Activated naive CD8-positive, alpha-beta T cell treated with anti-CD3 and anti-CD28 coated beads, Interleukin-2, amount 10 ng/mL, durations not matched to agents 7 days and 5 days (primary cell): ENCODE results near the gene PLPPR1. TPM values are rescaled to one million over a fixed set of nuclear protein-coding genes. Genes with fewer than 3 reads are reported as not detected.
"Not testable (repeated sequence)": the region's sequence is repeated elsewhere in the genome, so short reads cannot be mapped to it uniquely, and the experiment has no call there.

Source experiments
- ATAC-seq: fragments of 150-1000 bp; cut with Tn5 transposase; one replicate; pipeline ENCODE4 v1.10.0; 2021; ENCODE audit warnings: low read depth, moderate library complexity
- POLR2A ChIA-PET: fragments of 350-600 bp; sonication (Branson Sonifier 250); formaldehyde crosslinking; loops from one replicate; lab custom pipeline; 2021; ENCODE audit warnings: antibody characterized with exemption; lab: Charles Lee
- DNase-seq: peaks from one replicate; pipeline ENCODE4 v3.0.0; 2021
- H3K27ac Mint-ChIP-seq: one replicate; pipeline ENCODE4 v1.8.0; 2022; ENCODE audit warnings: mild to moderate bottlenecking, mixed read lengths
- H3K27me3 Mint-ChIP-seq: one replicate; pipeline ENCODE4 v1.8.0; 2022; ENCODE audit warnings: mild to moderate bottlenecking, moderate library complexity, mixed read lengths
- H3K36me3 Mint-ChIP-seq: one replicate; pipeline ENCODE4 v1.8.0; 2021; ENCODE audit warnings: mild to moderate bottlenecking, mixed read lengths
- H3K4me1 Mint-ChIP-seq: one replicate; pipeline ENCODE4 v1.8.0; 2021; ENCODE audit warnings: mixed read lengths
- H3K4me3 Mint-ChIP-seq: one replicate; pipeline ENCODE4 v1.8.0; 2022; ENCODE audit warnings: mild to moderate bottlenecking, moderate library complexity, mixed read lengths
- H3K9me3 Mint-ChIP-seq: one replicate; pipeline ENCODE4 v1.8.0; 2021; ENCODE audit warnings: mixed read lengths
- total RNA-seq, 2 experiments: library from RNA; stranded (reverse); gene quantifications; one replicate each; pipeline ENCODE4 v1.2.3, GENCODE V29; 2021

Gene PLPPR1
- total RNA-seq, 2 experiments from 2014 or later, result not detected

GRCh38 chr9:101268426-101268825 lies 239.9 kb downstream of the PLPPR1 start:
- POLR2A ChIA-PET, result no interaction called here
- H3K4me3 Mint-ChIP-seq, result no peak overlapping the region
- no peak for DNase-seq
- H3K27ac Mint-ChIP-seq, result no peak overlapping the region
- no peak for ATAC-seq
- no peaks in the 10 kb centered on the region for H3K9me3 Mint-ChIP-seq
- peaks cover 2% of the 10 kb centered on the region for H3K27me3 Mint-ChIP-seq
- no peaks in the 10 kb centered on the region for H3K4me1 Mint-ChIP-seq
- no peaks in the 10 kb centered on the region for H3K36me3 Mint-ChIP-seq

DNA sequence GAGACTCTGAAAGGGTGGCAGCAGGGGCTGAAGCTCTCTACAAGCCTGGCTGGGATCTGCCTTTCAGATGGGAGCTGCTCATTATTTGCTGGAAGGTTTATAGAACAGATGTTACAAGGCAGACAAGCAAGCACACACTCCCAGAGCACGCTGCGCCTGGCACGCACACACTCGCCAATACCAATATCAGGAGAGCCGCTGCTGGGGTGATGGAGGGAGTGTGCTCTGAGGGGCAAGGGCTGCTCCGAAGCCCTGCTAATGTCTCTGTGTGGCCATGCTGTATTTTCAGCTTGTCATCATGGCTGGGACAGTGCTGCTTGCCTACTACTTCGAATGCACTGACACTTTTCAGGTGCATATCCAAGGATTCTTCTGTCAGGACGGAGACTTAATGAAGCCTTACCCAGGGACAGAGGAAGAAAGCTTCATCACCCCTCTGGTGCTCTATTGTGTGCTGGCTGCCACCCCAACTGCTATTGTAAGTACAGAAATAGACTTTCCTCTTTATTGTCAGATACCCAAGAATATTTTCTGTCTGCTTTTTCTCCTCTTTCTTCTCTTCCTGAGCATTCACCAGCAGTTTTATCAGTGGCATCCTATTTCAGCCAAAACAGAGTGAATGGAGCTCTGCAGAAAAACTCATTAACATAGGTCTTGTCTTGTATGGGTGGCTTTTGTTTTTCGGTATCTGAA lies 241.2 kb downstream of the PLPPR1 start:
- H3K4me1 Mint-ChIP-seq, result no peaks in the 10 kb centered on the region
- H3K36me3 Mint-ChIP-seq, result no peaks in the 10 kb centered on the region
- POLR2A ChIA-PET, result no interaction called here
- no peak overlapping the region for H3K4me3 Mint-ChIP-seq
- H3K27me3 Mint-ChIP-seq, result peaks cover 2% of the 10 kb centered on the region
- ATAC-seq (no peak), DNase-seq (no peak)
- H3K9me3 Mint-ChIP-seq, result no peaks in the 10 kb centered on the region
- H3K27ac Mint-ChIP-seq, result no peak overlapping the region

- no peak overlapping the region for H3K4me3 Mint-ChIP-seq
- POLR2A ChIA-PET, result no interaction called here
- no peak overlapping the region for H3K27ac Mint-ChIP-seq
- ATAC-seq, result no peak
- H3K9me3 Mint-ChIP-seq, result no peaks in the 10 kb centered on the region
- DNase-seq, result no peak
- no peaks in the 10 kb centered on the region for H3K36me3 Mint-ChIP-seq
- H3K27me3 Mint-ChIP-seq, result peaks cover 6% of the 10 kb centered on the region
- no peaks in the 10 kb centered on the region for H3K4me1 Mint-ChIP-seq
These were observed 241.8 kb downstream of the PLPPR1 start for GRCh38 chr9:101270302-101270701.

- Mint-ChIP-seq H3K4me3 (no peak overlapping the region), H3K9me3 (no peaks in the 10 kb centered on the region), H3K4me1 (no peaks in the 10 kb centered on the region), H3K36me3 (no peaks in the 10 kb centered on the region), H3K27ac (no peak overlapping the region), H3K27me3 (peaks cover 6% of the 10 kb centered on the region)
- ATAC-seq (no peak), DNase-seq (no peak)
- POLR2A ChIA-PET, result no interaction called here
These were observed 242.6 kb downstream of the PLPPR1 start for GRCh38 chr9:101271102-101271501.

DNA sequence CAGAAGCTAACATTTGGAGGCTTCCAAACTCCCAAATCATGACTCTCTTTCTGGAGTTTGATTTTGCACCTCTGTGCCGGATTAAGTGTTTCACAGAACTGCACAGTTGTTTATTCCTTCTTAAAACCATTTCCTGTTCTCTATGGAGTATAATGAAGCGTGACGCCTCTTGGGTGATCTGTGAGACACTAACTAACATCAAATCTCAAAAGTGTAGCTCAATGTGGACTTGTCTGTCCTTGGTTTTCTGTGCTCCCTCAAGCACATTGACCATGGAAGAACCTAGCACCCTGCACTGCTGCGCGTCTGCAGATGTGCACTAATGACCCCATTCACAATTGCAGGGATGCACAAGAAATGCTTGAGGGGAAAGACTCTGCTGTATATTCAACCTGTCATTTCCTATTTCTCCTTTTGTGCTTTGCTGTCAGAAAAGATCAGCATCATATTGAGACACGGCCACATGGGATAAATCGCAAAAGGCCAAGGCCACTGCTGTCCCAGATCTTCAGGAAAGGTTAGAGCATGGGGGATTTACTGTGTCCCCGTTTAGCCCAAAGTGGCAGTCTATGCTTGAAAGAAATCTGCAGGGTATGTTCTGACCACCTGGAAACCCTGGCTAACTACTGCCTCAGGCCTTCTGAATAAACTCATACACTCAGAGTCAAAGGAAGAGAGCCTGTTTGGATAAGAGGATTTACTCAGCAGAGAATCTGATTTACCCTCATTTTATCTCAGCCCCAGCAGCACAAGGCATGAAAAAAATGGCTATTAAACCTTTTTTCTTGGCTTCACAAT lies 246.6 kb downstream of the PLPPR1 start:
- Mint-ChIP-seq H3K4me1 (no peaks in the 10 kb centered on the region), H3K4me3 (no peak overlapping the region), H3K9me3 (no peaks in the 10 kb centered on the region), H3K27me3 (peaks cover 5% of the 10 kb centered on the region), H3K27ac (no peak overlapping the region), H3K36me3 (no peaks in the 10 kb centered on the region)
- ATAC-seq (no peak), DNase-seq (no peak)
- POLR2A ChIA-PET, result no interaction called here

- Mint-ChIP-seq H3K27me3 (peaks cover 6% of the 10 kb centered on the region), H3K4me1 (no peaks in the 10 kb centered on the region), H3K27ac (no peak overlapping the region), H3K4me3 (no peak overlapping the region), H3K9me3 (no peaks in the 10 kb centered on the region), H3K36me3 (no peaks in the 10 kb centered on the region)
- ATAC-seq (no peak), DNase-seq (no peak)
- POLR2A ChIA-PET, result no interaction called here
These were observed 247.3 kb downstream of the PLPPR1 start for GRCh38 chr9:101275769-101276250.

GRCh38 chr9:101291043-101291442 lies 262.5 kb downstream of the PLPPR1 start:
- H3K4me1 Mint-ChIP-seq, H3K9me3 Mint-ChIP-seq, POLR2A ChIA-PET, H3K27me3 Mint-ChIP-seq, DNase-seq, H3K36me3 Mint-ChIP-seq, H3K4me3 Mint-ChIP-seq, H3K27ac Mint-ChIP-seq, ATAC-seq: not testable (repeated sequence)

GRCh38 chr9:101299901-101300300 lies 271.4 kb downstream of the PLPPR1 start:
- Mint-ChIP-seq H3K4me3 (no peak overlapping the region), H3K36me3 (no peaks in the 10 kb centered on the region), H3K9me3 (no peaks in the 10 kb centered on the region), H3K4me1 (no peaks in the 10 kb centered on the region), H3K27ac (no peak overlapping the region), H3K27me3 (peaks cover 5% of the 10 kb centered on the region)
- POLR2A ChIA-PET, result no interaction called here
- no peak for ATAC-seq
- DNase-seq, result no peak

DNA sequence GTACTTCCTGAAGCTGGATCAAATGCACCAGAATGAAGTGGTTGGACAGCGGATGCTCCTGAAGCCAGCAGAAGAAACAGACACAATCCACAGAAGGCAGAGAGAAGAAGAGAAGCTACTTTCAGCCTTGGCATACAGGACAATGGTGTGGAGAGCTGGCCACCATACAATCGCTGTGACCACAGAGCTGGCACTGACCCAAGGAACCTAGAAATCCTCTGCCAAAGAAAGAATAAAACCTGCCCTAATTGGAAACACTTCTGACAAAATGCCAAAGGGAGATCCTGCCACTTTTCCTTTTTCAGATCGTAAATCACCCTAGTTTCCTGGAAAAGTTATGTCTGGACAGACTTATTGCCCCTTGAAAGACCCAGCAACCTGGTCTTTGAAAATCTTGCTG lies 278.5 kb downstream of the PLPPR1 start:
- Mint-ChIP-seq H3K4me3 (no peak overlapping the region), H3K36me3 (no peaks in the 10 kb centered on the region), H3K27ac (no peak overlapping the region), H3K27me3 (peaks cover 13% of the 10 kb centered on the region), H3K4me1 (no peaks in the 10 kb centered on the region), H3K9me3 (no peaks in the 10 kb centered on the region)
- POLR2A ChIA-PET, result no interaction called here
- DNase-seq (no peak), ATAC-seq (no peak)

GRCh38 chr9:101307524-101308213 lies 279.1 kb downstream of the PLPPR1 start:
- no peaks in the 10 kb centered on the region for H3K4me1 Mint-ChIP-seq
- ATAC-seq (no peak), DNase-seq (no peak)
- H3K27me3 Mint-ChIP-seq, result peaks cover 13% of the 10 kb centered on the region
- no peaks in the 10 kb centered on the region for H3K36me3 Mint-ChIP-seq
- no peak overlapping the region for H3K27ac Mint-ChIP-seq
- POLR2A ChIA-PET, result no interaction called here
- H3K4me3 Mint-ChIP-seq, result no peak overlapping the region
- H3K9me3 Mint-ChIP-seq, result no peaks in the 10 kb centered on the region

DNA sequence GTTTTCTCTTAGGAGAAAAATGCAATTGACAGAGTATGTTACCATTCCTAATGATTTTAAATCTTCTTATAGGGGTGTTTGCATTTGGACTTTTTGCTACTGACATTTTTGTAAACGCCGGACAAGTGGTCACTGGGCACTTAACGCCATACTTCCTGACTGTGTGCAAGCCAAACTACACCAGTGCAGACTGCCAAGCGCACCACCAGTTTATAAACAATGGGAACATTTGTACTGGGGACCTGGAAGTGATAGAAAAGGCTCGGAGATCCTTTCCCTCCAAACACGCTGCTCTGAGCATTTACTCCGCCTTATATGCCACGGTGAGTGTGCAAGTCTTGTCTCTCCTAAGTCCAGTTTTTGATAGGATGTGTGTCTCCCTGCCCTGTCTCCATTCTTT lies 280.6 kb downstream of the PLPPR1 start:
- ATAC-seq, result no peak
- peaks cover 13% of the 10 kb centered on the region for H3K27me3 Mint-ChIP-seq
- H3K4me3 Mint-ChIP-seq, result no peak overlapping the region
- no peak for DNase-seq
- no peaks in the 10 kb centered on the region for H3K9me3 Mint-ChIP-seq
- no peaks in the 10 kb centered on the region for H3K36me3 Mint-ChIP-seq
- H3K27ac Mint-ChIP-seq, result no peak overlapping the region
- POLR2A ChIA-PET, result no interaction called here
- H3K4me1 Mint-ChIP-seq, result no peaks in the 10 kb centered on the region

DNA sequence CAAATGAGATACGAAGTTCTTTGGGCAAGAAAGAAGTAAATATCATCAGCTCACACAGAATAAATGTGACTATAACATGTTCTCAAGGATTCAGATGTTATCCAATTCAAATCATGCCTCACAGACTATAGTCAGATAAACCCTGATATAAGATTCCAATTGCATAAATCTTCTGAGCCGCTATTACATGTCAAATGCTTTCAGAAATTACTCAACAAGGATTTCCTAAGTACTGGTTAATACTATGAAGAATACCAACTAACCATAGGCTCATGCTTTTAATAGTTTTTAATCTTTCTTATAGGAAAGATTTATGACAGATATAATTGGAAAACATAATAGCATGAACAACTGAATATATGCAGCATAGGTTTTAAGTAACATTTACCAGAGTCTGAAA lies 282.7 kb downstream of the PLPPR1 start:
- Mint-ChIP-seq H3K9me3 (no peaks in the 10 kb centered on the region), H3K27ac (no peak overlapping the region), H3K36me3 (no peaks in the 10 kb centered on the region), H3K4me1 (no peaks in the 10 kb centered on the region), H3K4me3 (no peak overlapping the region), H3K27me3 (peaks cover 6% of the 10 kb centered on the region)
- POLR2A ChIA-PET, result no interaction called here
- DNase-seq (no peak), ATAC-seq (no peak)

DNA sequence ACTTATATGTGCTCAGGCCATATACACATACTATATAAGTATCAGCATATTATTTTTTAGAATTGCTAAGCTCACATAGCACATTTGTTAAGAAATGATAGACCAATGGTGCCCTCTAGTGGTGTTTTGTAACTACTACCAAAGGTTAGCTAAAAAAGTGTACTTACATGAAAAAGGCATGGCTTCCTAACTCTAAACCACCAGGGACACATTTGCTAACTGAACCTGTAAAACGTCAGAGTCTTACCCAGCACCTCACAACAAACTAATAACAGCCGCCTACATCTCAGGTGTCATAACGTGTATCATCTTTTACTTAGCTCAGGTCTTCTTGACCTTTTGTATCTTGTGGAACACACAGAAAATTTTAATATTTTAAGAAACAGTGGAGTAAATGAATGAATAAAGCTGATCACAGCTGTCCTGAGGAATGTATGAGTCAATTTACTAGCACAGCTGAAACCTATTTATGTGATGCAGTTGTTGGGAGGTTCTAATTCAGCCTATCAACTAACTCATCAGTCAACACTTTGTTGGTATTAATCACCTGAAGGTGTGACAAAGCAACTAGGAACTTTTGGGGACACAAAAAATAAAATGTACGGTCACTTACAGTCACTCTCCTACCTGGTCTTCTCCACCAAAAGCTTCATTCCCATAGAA lies 283.4 kb downstream of the PLPPR1 start:
- Mint-ChIP-seq H3K36me3 (no peaks in the 10 kb centered on the region), H3K4me3 (no peak overlapping the region), H3K9me3 (no peaks in the 10 kb centered on the region), H3K27me3 (peaks cover 5% of the 10 kb centered on the region), H3K4me1 (no peaks in the 10 kb centered on the region), H3K27ac (no peak overlapping the region)
- ATAC-seq (peak; percentile 47), DNase-seq (no peak)
- POLR2A ChIA-PET, result no interaction called here
